Measurements from ENCODE around the gene ARNT2. TPM values are rescaled to one million over a fixed set of nuclear protein-coding genes. Genes with fewer than 3 reads are reported as not detected.

The ARNT2 gene
- total RNA-seq, 2 experiments from 2014 or later: 0.34 TPM; not detected in 1

DNA sequence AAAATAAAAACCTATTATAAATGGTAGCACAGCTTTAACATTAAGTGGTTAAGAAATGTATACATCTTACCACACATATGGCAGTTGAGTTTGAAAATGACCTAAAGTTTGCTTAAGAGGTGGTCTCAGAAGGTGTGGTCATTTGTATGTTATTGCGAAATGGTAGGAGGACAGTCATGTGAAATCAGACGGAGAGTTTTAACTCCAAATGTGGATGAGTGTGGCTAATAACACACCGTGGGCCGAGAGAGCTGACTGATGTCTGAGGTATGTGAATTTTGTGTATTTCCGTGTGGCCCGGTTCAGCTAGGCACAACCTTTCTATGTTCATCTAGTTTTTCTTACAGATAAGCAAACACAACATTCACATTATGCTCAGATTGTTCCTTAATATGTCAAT is 71.9 kb downstream of the ARNT2 start:
- TF ChIP-seq, protein P1, sequence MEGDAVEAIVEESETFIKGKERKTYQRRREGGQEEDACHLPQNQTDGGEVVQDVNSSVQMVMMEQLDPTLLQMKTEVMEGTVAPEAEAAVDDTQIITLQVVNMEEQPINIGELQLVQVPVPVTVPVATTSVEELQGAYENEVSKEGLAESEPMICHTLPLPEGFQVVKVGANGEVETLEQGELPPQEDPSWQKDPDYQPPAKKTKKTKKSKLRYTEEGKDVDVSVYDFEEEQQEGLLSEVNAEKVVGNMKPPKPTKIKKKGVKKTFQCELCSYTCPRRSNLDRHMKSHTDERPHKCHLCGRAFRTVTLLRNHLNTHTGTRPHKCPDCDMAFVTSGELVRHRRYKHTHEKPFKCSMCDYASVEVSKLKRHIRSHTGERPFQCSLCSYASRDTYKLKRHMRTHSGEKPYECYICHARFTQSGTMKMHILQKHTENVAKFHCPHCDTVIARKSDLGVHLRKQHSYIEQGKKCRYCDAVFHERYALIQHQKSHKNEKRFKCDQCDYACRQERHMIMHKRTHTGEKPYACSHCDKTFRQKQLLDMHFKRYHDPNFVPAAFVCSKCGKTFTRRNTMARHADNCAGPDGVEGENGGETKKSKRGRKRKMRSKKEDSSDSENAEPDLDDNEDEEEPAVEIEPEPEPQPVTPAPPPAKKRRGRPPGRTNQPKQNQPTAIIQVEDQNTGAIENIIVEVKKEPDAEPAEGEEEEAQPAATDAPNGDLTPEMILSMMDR (IDR thresholded peaks at IDR 0.05): no peak
- no peak overlapping the region for H3K27ac Mint-ChIP-seq
- CTCF ChIA-PET: interaction anchor here (0.6 kb wide), 1 partner anchor 1028 kb away, joined by 3 read pairs; no protein-coding TSS in a partner anchor

DNA sequence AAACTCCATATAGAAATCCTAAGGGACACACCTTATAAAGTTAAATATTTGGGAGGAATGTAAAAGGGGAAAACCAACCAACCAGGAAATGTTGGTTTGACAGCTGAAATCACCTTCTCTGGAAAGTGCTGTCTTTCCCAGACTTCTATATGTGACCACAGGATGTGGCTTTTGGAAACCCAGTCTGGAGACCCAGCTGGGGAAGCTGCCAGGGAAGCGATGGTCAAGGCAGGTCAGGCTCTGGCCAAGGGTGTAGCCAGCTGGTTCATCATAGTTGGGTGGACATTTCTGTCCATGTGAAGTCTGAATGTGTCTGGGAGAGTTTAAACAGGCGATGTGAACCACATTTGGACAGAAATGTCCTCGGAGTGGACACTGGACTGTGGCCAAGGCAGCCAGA is 73.9 kb downstream of the ARNT2 start:
- no peak for DNase-seq
- CTCF ChIA-PET: interaction anchor here (1.2 to 1.9 kb wide), 2 partner anchors 299 to 302 kb away, joined by 3 to 5 read pairs; partner anchors contain the start of gene CEMIP
- Mint-ChIP-seq H3K9me3 (no peaks in the 10 kb centered on the region), H3K36me3 (ENCODE audit: low read depth) (no peaks in the 10 kb centered on the region), H3K4me1 (ENCODE audit: low read depth) (no peaks in the 10 kb centered on the region), H3K27me3 (peaks cover 3% of the 10 kb centered on the region), H3K27ac (no peak overlapping the region), H3K4me3 (no peak overlapping the region)
- no peak for ATAC-seq
- POLR2A ChIA-PET: interaction anchor here (0.6 kb wide), 1 partner anchor 136 kb away, joined by 3 read pairs; no protein-coding TSS in a partner anchor
- TF ChIP-seq, protein P1 (IDR thresholded peaks at IDR 0.05): no peak
- intact Hi-C loops (cut with micrococcal nuclease): no loop called here

More for the DNA sequence above, 71.9 kb downstream of the ARNT2 start:
- no peaks in the 10 kb centered on the region for H3K9me3 Mint-ChIP-seq
- ATAC-seq (no peak), DNase-seq (no peak)
- H3K4me1 Mint-ChIP-seq (ENCODE audit: low read depth): no peaks in the 10 kb centered on the region
- H3K36me3 Mint-ChIP-seq (ENCODE audit: low read depth): no peaks in the 10 kb centered on the region
- intact Hi-C loops (cut with micrococcal nuclease): no loop called here
- POLR2A ChIA-PET: no interaction called here
- peaks cover 12% of the 10 kb centered on the region for H3K27me3 Mint-ChIP-seq
- no peak overlapping the region for H3K4me3 Mint-ChIP-seq

DNA sequence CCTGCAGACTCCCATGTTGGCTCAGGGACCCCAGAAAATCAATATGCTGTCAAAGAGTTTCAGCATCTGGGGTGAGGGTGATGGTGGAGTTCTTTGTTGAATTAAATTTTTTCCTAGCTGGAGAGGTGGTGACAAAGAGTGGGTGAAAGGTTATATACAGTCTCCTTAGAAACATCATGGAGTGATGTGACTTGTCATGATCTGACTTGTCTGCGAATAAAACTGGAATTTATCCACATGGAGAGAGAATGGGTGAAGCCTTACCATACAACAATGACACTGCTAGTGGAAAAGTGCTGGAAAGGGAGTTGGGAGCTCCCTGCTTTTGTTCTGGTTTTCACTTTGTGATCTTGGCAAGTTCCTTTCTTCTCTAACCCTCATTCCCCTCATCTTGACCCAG is 75.0 kb downstream of the ARNT2 start:
- H3K36me3 Mint-ChIP-seq (ENCODE audit: low read depth): no peaks in the 10 kb centered on the region
- DNase-seq (no peak), ATAC-seq (no peak)
- intact Hi-C loops (cut with micrococcal nuclease): no loop called here
- CTCF ChIA-PET: interaction anchor here (1.0 to 2.3 kb wide), 2 partner anchors 24 to 297 kb away, joined by 4 to 6 read pairs; no protein-coding TSS in a partner anchor
- no peaks in the 10 kb centered on the region for H3K27me3 Mint-ChIP-seq
- no peaks in the 10 kb centered on the region for H3K4me1 Mint-ChIP-seq (ENCODE audit: low read depth)
- H3K9me3 Mint-ChIP-seq: no peaks in the 10 kb centered on the region
- H3K4me3 Mint-ChIP-seq: no peak overlapping the region
- TF ChIP-seq, protein P1 (IDR thresholded peaks at IDR 0.05): no peak
- POLR2A ChIA-PET: no interaction called here
- no peak overlapping the region for H3K27ac Mint-ChIP-seq

DNA sequence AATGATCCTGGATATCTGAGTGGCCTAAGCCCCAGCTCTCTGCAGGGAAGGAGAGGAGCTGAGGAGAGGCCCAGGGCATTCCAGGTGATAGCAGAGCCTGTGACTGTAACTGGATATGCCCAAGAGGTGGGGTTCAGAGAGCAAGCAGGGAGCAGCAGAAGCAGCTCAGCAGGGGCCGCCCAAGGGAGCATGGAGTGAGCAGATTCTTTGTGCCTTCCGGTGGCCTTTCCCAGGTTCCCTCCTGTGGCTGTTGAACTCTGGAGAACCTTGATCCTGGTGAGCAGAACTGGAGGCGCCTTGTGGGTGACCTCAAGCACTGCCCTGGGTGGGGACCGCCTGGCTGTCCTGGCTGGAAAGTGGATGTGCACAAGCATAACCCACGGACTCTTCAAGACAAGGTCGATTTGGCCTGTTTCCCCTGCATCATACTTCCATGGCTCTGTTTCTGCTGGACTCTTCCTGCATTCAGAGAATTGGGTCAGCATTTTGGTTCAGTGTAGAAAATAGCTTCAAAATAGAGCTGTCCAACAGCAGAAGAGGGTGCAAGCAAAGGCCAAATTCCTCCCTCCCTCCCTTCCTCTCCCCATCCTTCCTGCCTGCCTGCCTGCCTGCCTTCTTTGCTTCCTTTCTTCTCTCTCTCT is 76.1 kb downstream of the ARNT2 start:
- TF ChIP-seq, protein P1 (IDR thresholded peaks at IDR 0.05): no peak
- Mint-ChIP-seq H3K27ac (no peak overlapping the region), H3K9me3 (no peaks in the 10 kb centered on the region), H3K4me1 (ENCODE audit: low read depth) (no peaks in the 10 kb centered on the region), H3K4me3 (no peak overlapping the region), H3K27me3 (no peaks in the 10 kb centered on the region), H3K36me3 (ENCODE audit: low read depth) (no peaks in the 10 kb centered on the region)
- ATAC-seq (no peak), DNase-seq (no peak)
- CTCF ChIA-PET: interaction anchor here (1.0 to 2.3 kb wide), 2 partner anchors 25 to 296 kb away, joined by 4 to 6 read pairs; no protein-coding TSS in a partner anchor
- intact Hi-C loops (cut with micrococcal nuclease): no loop called here
- POLR2A ChIA-PET: no interaction called here

DNA sequence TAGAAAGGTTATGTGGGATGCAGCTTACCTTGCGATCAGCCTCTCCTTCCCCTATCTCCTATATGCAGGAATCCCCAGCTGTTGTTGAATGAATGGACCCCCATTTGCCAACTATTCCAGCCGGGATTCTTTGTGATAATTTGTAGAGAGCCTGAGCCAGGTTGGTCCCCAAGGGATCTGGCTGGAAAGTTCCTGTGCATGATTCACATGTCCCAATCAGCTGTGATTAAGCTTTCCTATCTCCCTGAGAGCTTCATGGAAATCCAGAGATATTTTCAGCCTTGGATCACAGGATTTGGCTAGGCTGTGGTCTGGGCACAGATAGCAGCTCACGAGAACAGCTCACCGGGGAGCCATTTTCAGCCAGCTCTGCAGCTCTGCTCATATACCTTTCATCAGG is 76.7 kb downstream of the ARNT2 start:
- TF ChIP-seq, protein P1 (IDR thresholded peaks at IDR 0.05): no peak
- intact Hi-C loops (cut with micrococcal nuclease): no loop called here
- no peak for ATAC-seq
- Mint-ChIP-seq H3K4me3 (no peak overlapping the region), H3K27ac (no peak overlapping the region), H3K4me1 (ENCODE audit: low read depth) (no peaks in the 10 kb centered on the region), H3K36me3 (ENCODE audit: low read depth) (no peaks in the 10 kb centered on the region), H3K9me3 (no peaks in the 10 kb centered on the region), H3K27me3 (no peaks in the 10 kb centered on the region)
- CTCF ChIA-PET: interaction anchor here (2.3 kb wide), 1 partner anchor 25 kb away, joined by 6 read pairs; no protein-coding TSS in a partner anchor
- POLR2A ChIA-PET: interaction anchor here (0.6 kb wide), 1 partner anchor 271 kb away, joined by 3 read pairs; no protein-coding TSS in a partner anchor
- no peak for DNase-seq

Data from activated CD8-positive, alpha-beta T cell treated with anti-CD3 and anti-CD28 coated beads for 36 hours (primary cell).